ENCODE data around the gene OPN1MW3.
"Not testable (repeated sequence)": the region's sequence is repeated elsewhere in the genome, so short reads cannot be mapped to it uniquely, and the experiment has no call there.

The OPN1MW3 gene

GRCh38 chrX:154295664-154296310, 38.4 kb downstream of the OPN1MW3 start, which contains the start of gene TKTL1:
TSS of gene TKTL1 (plus strand) at chrX:154295795. CDS start at chrX:154295860, 65 bp downstream.
- H3K27me3 ChIP-seq (ENCODE audit: control insufficient read depth in 2 of 2, insufficient read depth in 2 of 2, low read length in 2 of 2), result no peaks in the 10 kb centered on the region
- H3K4me1 ChIP-seq (ENCODE audit: control insufficient read depth in 2 of 2, insufficient read depth in 2 of 2, low read length in 2 of 2), result no peaks in the 10 kb centered on the region
- H3K36me3 ChIP-seq (ENCODE audit: control insufficient read depth in 2 of 2, insufficient read depth in 2 of 2, low read length in 2 of 2), result no peaks in the 10 kb centered on the region
- no peak within 1 kb of the TSS for H3K27ac ChIP-seq (ENCODE audit: low read depth in 2 of 2, low read length in 2 of 2)
- no peak within 1 kb of the TSS for H3K4me3 ChIP-seq (ENCODE audit: low read length in 2 of 2)
- no peak within 1 kb of the TSS for H3K9ac ChIP-seq (ENCODE audit: low read depth in 1 of 2, low read length in 2 of 2)
- no peaks in the 10 kb centered on the region for H3K9me3 ChIP-seq (ENCODE audit: control insufficient read depth in 2 of 2, low read length in 2 of 2)

GRCh38 chrX:154296731-154297130, 39.3 kb downstream of the OPN1MW3 start:
- Histone ChIP-seq H3K4me3 (ENCODE audit: low read length in 2 of 2) (no peak overlapping the region), H3K9me3 (ENCODE audit: control insufficient read depth in 2 of 2, low read length in 2 of 2) (no peaks in the 10 kb centered on the region), H3K9ac (ENCODE audit: low read depth in 1 of 2, low read length in 2 of 2) (no peak overlapping the region), H3K4me1 (ENCODE audit: control insufficient read depth in 2 of 2, insufficient read depth in 2 of 2, low read length in 2 of 2) (no peaks in the 10 kb centered on the region), H3K27me3 (ENCODE audit: control insufficient read depth in 2 of 2, insufficient read depth in 2 of 2, low read length in 2 of 2) (no peaks in the 10 kb centered on the region), H3K27ac (ENCODE audit: low read depth in 2 of 2, low read length in 2 of 2) (no peak overlapping the region), H3K36me3 (ENCODE audit: control insufficient read depth in 2 of 2, insufficient read depth in 2 of 2, low read length in 2 of 2) (no peaks in the 10 kb centered on the region)

GRCh38 chrX:154298312-154298711, 40.9 kb downstream of the OPN1MW3 start:
- no peak overlapping the region for H3K27ac ChIP-seq (ENCODE audit: low read depth in 2 of 2, low read length in 2 of 2)

DNA sequence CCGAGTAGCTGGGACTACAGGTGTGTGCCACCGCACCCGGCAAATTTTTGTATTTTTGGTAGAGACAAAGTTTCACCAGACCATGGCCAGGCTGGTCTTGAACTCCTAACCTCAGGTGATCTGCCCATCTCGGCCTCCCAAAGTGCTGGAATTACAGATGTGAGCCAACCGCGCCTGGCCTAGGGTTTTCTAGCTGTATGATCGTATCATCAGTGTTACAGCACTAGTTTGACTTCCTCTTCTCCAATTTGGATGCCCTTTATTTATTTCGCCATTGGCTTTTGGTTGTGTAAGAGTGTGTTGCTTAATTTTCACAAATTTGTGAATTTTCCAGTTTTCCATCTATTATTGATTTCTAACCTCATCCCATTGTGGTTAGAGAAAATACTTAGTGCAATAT, 43.4 kb downstream of the OPN1MW3 start:
- Histone ChIP-seq H3K36me3 (ENCODE audit: control insufficient read depth in 2 of 2, insufficient read depth in 2 of 2, low read length in 2 of 2) (no peaks in the 10 kb centered on the region), H3K27ac (ENCODE audit: low read depth in 2 of 2, low read length in 2 of 2) (no peak overlapping the region), H3K9ac (ENCODE audit: low read depth in 1 of 2, low read length in 2 of 2) (no peak overlapping the region), H3K27me3 (ENCODE audit: control insufficient read depth in 2 of 2, insufficient read depth in 2 of 2, low read length in 2 of 2) (no peaks in the 10 kb centered on the region), H3K4me3 (ENCODE audit: low read length in 2 of 2) (no peak overlapping the region), H3K9me3 (ENCODE audit: control insufficient read depth in 2 of 2, low read length in 2 of 2) (no peaks in the 10 kb centered on the region), H3K4me1 (ENCODE audit: control insufficient read depth in 2 of 2, insufficient read depth in 2 of 2, low read length in 2 of 2) (no peaks in the 10 kb centered on the region)

More at GRCh38 chrX:154298312-154298711, 40.9 kb downstream of the OPN1MW3 start:
- no peaks in the 10 kb centered on the region for H3K4me1 ChIP-seq (ENCODE audit: control insufficient read depth in 2 of 2, insufficient read depth in 2 of 2, low read length in 2 of 2)
- no peaks in the 10 kb centered on the region for H3K36me3 ChIP-seq (ENCODE audit: control insufficient read depth in 2 of 2, insufficient read depth in 2 of 2, low read length in 2 of 2)
- no peak overlapping the region for H3K4me3 ChIP-seq (ENCODE audit: low read length in 2 of 2)
- H3K27me3 ChIP-seq (ENCODE audit: control insufficient read depth in 2 of 2, insufficient read depth in 2 of 2, low read length in 2 of 2), result no peaks in the 10 kb centered on the region
- no peaks in the 10 kb centered on the region for H3K9me3 ChIP-seq (ENCODE audit: control insufficient read depth in 2 of 2, low read length in 2 of 2)
- no peak overlapping the region for H3K9ac ChIP-seq (ENCODE audit: low read depth in 1 of 2, low read length in 2 of 2)

DNA sequence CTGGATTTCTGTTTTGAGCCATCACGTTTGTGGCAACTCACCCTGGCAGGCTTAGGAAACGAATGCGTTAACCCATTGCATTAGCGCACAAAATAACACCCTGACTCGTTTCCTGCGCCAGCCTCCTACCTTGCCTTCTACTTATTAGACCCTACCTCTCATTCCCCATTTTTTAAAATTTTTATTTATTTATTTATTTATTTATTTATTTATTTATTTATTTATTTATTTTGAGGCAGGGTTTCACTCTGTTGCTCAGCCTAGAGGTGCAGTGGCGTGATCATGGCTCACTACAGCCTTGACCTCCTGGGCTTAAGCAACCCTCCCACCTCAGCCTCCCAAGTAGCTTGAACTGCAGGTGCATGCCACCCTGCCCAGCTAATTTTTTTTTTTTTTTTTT, 45.6 kb downstream of the OPN1MW3 start:
- H3K9me3 ChIP-seq (ENCODE audit: control insufficient read depth in 2 of 2, low read length in 2 of 2); H3K4me1 ChIP-seq (ENCODE audit: control insufficient read depth in 2 of 2, insufficient read depth in 2 of 2, low read length in 2 of 2); H3K9ac ChIP-seq (ENCODE audit: low read depth in 1 of 2, low read length in 2 of 2); H3K27ac ChIP-seq (ENCODE audit: low read depth in 2 of 2, low read length in 2 of 2); H3K27me3 ChIP-seq (ENCODE audit: control insufficient read depth in 2 of 2, insufficient read depth in 2 of 2, low read length in 2 of 2); H3K36me3 ChIP-seq (ENCODE audit: control insufficient read depth in 2 of 2, insufficient read depth in 2 of 2, low read length in 2 of 2); H3K4me3 ChIP-seq (ENCODE audit: low read length in 2 of 2): not testable (repeated sequence)

DNA sequence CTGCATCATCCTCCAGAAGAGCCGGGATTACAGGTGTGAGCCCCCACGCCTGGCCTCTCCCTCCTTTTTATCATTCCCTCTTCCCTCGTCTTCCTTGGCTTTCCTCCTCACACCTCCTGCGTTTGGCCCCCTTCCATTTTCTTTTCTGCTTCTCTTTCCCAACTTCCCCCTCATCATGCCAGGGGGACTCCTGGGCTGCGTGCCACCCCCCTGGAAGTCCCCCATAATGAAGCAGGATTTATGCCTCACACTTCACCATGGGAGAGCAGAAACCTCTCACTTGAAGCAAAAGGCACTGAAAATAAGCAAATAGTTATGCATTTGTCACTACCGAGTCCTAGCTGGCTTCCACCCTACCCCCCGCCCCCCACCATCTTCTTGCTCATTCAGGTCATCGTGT, 46.1 kb downstream of the OPN1MW3 start:
- no peak overlapping the region for H3K4me3 ChIP-seq (ENCODE audit: low read length in 2 of 2)
- no peak overlapping the region for H3K9ac ChIP-seq (ENCODE audit: low read depth in 1 of 2, low read length in 2 of 2)
- H3K27me3 ChIP-seq (ENCODE audit: control insufficient read depth in 2 of 2, insufficient read depth in 2 of 2, low read length in 2 of 2), result no peaks in the 10 kb centered on the region
- H3K9me3 ChIP-seq (ENCODE audit: control insufficient read depth in 2 of 2, low read length in 2 of 2), result no peaks in the 10 kb centered on the region
- no peak overlapping the region for H3K27ac ChIP-seq (ENCODE audit: low read depth in 2 of 2, low read length in 2 of 2)
- no peaks in the 10 kb centered on the region for H3K36me3 ChIP-seq (ENCODE audit: control insufficient read depth in 2 of 2, insufficient read depth in 2 of 2, low read length in 2 of 2)
- H3K4me1 ChIP-seq (ENCODE audit: control insufficient read depth in 2 of 2, insufficient read depth in 2 of 2, low read length in 2 of 2), result peaks cover 0 to 1% of the 10 kb centered on the region in 2 donors

GRCh38 chrX:154304846-154305245, 47.5 kb downstream of the OPN1MW3 start:
- Histone ChIP-seq H3K4me1 (ENCODE audit: control insufficient read depth in 2 of 2, insufficient read depth in 2 of 2, low read length in 2 of 2) (peaks cover 0 to 2% of the 10 kb centered on the region in 2 donors), H3K27ac (ENCODE audit: low read depth in 2 of 2, low read length in 2 of 2) (no peak overlapping the region), H3K27me3 (ENCODE audit: control insufficient read depth in 2 of 2, insufficient read depth in 2 of 2, low read length in 2 of 2) (no peaks in the 10 kb centered on the region), H3K9ac (ENCODE audit: low read depth in 1 of 2, low read length in 2 of 2) (no peak overlapping the region), H3K4me3 (ENCODE audit: low read length in 2 of 2) (no peak overlapping the region), H3K9me3 (ENCODE audit: control insufficient read depth in 2 of 2, low read length in 2 of 2) (no peaks in the 10 kb centered on the region), H3K36me3 (ENCODE audit: control insufficient read depth in 2 of 2, insufficient read depth in 2 of 2, low read length in 2 of 2) (no peaks in the 10 kb centered on the region)

GRCh38 chrX:154305541-154306205, 48.3 kb downstream of the OPN1MW3 start:
- no peak overlapping the region for H3K9ac ChIP-seq (ENCODE audit: low read depth in 1 of 2, low read length in 2 of 2)
- no peak overlapping the region for H3K27ac ChIP-seq (ENCODE audit: low read depth in 2 of 2, low read length in 2 of 2)
- no peaks in the 10 kb centered on the region for H3K36me3 ChIP-seq (ENCODE audit: control insufficient read depth in 2 of 2, insufficient read depth in 2 of 2, low read length in 2 of 2)
- H3K4me3 ChIP-seq (ENCODE audit: low read length in 2 of 2), result no peak overlapping the region
- H3K27me3 ChIP-seq (ENCODE audit: control insufficient read depth in 2 of 2, insufficient read depth in 2 of 2, low read length in 2 of 2), result no peaks in the 10 kb centered on the region
- peaks cover 0 to 2% of the 10 kb centered on the region in 2 donors for H3K4me1 ChIP-seq (ENCODE audit: control insufficient read depth in 2 of 2, insufficient read depth in 2 of 2, low read length in 2 of 2)
- no peaks in the 10 kb centered on the region for H3K9me3 ChIP-seq (ENCODE audit: control insufficient read depth in 2 of 2, low read length in 2 of 2)

DNA sequence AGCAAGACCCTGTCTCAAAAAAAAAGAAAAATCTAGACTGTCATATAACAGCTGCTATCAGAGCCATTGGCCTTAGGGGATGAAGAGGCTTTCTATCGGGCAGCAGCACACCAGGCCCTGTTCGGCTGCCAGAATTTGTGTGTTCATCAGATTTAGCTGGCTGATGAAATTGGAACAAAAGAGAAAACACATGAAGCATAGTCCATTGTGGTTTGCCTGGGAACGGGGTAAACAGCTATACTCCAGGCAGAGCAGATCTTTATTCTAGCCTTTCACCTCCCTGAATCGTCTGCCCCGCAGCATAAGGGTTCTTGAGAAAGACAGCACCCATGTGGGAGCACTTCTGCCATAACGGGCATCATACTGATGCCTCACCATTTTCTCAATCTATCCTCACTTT, 49.8 kb downstream of the OPN1MW3 start:
- no peak overlapping the region for H3K9ac ChIP-seq (ENCODE audit: low read depth in 1 of 2, low read length in 2 of 2)
- H3K27me3 ChIP-seq (ENCODE audit: control insufficient read depth in 2 of 2, insufficient read depth in 2 of 2, low read length in 2 of 2), result peaks cover 4 to 6% of the 10 kb centered on the region in 2 donors
- no peak overlapping the region for H3K27ac ChIP-seq (ENCODE audit: low read depth in 2 of 2, low read length in 2 of 2)
- peaks cover 0 to 2% of the 10 kb centered on the region in 2 donors for H3K4me1 ChIP-seq (ENCODE audit: control insufficient read depth in 2 of 2, insufficient read depth in 2 of 2, low read length in 2 of 2)
- no peak overlapping the region for H3K4me3 ChIP-seq (ENCODE audit: low read length in 2 of 2)
- no peaks in the 10 kb centered on the region for H3K9me3 ChIP-seq (ENCODE audit: control insufficient read depth in 2 of 2, low read length in 2 of 2)
- no peaks in the 10 kb centered on the region for H3K36me3 ChIP-seq (ENCODE audit: control insufficient read depth in 2 of 2, insufficient read depth in 2 of 2, low read length in 2 of 2)

DNA sequence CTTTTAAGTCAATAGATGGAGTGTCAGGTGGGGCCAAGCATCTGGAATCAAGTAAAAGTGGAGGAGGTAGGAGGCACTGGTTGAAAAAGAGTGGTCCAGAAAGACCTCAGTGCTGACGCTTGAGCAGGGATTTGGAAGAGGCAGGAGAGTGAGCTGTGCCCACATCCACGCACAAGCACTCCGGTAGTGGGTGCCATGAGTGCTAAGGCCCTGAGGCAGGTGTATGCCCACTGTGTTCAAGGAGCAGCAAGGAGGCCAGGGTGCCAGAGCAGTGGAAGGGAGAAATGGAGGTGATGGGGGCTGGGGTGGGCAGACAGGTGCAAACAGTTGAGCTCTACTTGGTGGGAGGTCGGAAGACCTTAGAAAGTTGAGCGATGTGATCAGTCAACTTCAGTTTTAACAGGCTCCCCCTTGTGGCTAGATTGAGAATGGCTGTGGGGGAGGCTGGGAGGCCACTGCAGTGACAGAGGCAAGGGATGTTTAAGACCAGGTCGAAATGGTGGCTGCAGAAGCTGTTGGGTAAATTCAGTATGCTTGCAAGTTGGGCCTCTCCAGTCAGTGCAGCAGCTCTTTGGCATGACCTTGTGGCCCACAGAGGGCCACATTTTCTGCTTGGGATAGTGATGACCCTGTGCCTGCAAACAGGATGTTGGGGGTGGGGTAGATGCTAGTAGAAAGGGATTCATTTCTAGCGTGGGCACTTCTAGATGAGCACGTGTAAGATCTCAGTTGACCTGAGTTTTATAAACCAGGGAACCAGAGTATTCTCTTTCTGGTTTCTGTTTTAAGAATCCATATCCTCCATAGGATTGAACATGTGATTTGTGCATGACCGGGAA, 50.9 kb downstream of the OPN1MW3 start:
- H3K27ac ChIP-seq (ENCODE audit: low read depth in 2 of 2, low read length in 2 of 2), result no peak overlapping the region
- no peak overlapping the region for H3K4me3 ChIP-seq (ENCODE audit: low read length in 2 of 2)
- peaks cover 0 to 2% of the 10 kb centered on the region in 2 donors for H3K4me1 ChIP-seq (ENCODE audit: control insufficient read depth in 2 of 2, insufficient read depth in 2 of 2, low read length in 2 of 2)
- H3K9me3 ChIP-seq (ENCODE audit: control insufficient read depth in 2 of 2, low read length in 2 of 2), result no peaks in the 10 kb centered on the region
- no peak overlapping the region for H3K9ac ChIP-seq (ENCODE audit: low read depth in 1 of 2, low read length in 2 of 2)
- H3K36me3 ChIP-seq (ENCODE audit: control insufficient read depth in 2 of 2, insufficient read depth in 2 of 2, low read length in 2 of 2), result no peaks in the 10 kb centered on the region
- H3K27me3 ChIP-seq (ENCODE audit: control insufficient read depth in 2 of 2, insufficient read depth in 2 of 2, low read length in 2 of 2), result peaks cover 4 to 6% of the 10 kb centered on the region in 2 donors

Data from mucosa of rectum (tissue), 2 donors.